ENCODE data around the gene ALLC. TPM values are rescaled to one million over a fixed set of nuclear protein-coding genes. Genes with fewer than 3 reads are reported as not detected.
"Not testable (repeated sequence)": the region's sequence is repeated elsewhere in the genome, so short reads cannot be mapped to it uniquely, and the experiment has no call there.

The ALLC gene
- total RNA-seq (under 1 TPM in 3 of 4 donors, not detected in 1; 0.23 to 0.57 (median 0.25) TPM), polyA plus RNA-seq (0.38 TPM)
- long read RNA-seq, donor 1: 0 reads
- long read RNA-seq, donor 2: 0 reads
- long read RNA-seq, donor 3, partial matches to known transcripts: 0 of 1 reads
- long read RNA-seq, donor 3, other reads (novel, unspliced or antisense): 1 of 1 reads
- long read RNA-seq, donor 4: 0 reads

DNA sequence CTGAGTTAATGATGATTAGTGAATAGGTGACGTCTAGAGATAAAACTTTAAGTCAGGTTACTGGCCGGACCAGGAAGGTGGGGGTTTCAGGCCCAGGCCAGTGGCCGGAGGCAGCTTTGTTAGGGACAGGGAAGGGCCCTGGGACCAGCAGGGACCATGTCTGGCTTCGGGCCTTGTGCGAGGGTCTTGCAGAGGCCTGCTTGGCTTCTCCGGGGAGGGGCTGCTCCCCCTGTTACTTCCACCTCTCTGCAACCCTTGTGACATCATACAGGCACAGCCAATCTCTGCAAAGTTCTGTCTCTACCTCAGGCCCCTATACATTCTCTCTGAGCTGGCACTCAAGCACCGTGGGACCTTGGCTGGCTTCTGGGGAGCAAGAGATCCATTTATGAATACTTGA is at the start of gene ALLC:
Gene ALLC (plus strand): TSS at position 320 of the 400 bp plus-strand sequence. CDS start 12,958 bp downstream, outside the sequence.
- Histone ChIP-seq H3K4me1 (ENCODE audit: control insufficient read depth, insufficient read depth, low read length) (no peaks in the 10 kb centered on the region), H3K27ac (ENCODE audit: low read length) (no peak within 1 kb of the TSS), H3K27me3 (ENCODE audit: control insufficient read depth, insufficient read depth) (no peaks in the 10 kb centered on the region), H3K9me3 (ENCODE audit: control insufficient read depth, low read length) (no peaks in the 10 kb centered on the region), H3K4me3 (ENCODE audit: low read length) (no peak within 1 kb of the TSS)
- peak in 1 of 3 donors; percentile 32 for DNase-seq
- WGBS: 81% methylated on average over 7 of the region's 7 CpGs
- peak in 1 of 2 donors; percentile 3 for ATAC-seq
- intact Hi-C loops (cut with DNase I): loop anchor here in 1 of 4 donors (10.0 kb wide), 1 partner anchor 233 kb away; no protein-coding TSS in a partner anchor

DNA sequence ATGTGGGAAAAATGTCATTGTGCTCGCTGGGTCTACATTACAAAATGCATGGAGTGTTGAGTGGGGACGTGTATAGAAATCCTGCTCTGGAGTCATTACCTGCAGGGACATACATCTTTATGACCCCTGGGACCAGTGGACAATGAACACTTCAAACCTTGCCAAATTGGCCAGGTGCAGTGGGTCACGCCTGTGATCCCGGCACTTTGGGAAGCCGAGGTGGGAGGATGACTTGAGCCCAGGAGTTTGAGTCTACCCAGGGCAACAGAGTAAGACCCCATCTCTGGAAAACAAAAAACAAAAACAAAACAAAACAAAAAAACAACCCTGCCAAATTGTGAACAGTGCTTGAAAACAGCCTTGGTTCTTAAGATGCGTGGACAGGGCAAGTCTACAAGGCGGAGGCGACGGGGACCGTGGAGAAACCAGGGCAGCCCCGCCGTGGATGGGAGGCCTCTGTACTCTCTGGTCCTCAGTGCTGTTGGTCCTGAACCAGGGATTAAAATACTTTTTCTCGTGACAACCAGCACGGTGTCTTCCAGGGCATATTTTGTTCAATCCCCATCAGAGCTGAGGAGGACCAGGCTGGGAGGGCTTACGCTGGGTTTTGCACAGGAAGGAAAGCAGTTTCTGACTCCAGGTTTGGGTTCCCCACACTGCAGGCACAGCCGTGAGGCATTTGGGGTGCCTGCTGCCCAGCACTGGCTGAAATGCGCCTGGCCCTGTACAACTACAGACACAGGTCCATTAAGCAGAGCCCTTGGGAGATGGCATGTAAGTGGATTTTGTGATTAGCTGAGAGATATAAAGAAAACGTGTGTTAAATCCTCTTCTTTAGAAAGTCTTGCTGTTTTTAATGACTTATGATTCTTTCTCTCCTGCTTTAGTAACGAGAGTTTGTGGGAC is 49.4 kb upstream of the ALLC start:
- no peaks in the 10 kb centered on the region for H3K27me3 ChIP-seq (ENCODE audit: control insufficient read depth, insufficient read depth)
- intact Hi-C loops (cut with DNase I): no loop called here

GRCh38 chr2:3609279-3609673 is 48.7 kb upstream of the ALLC start:
- intact Hi-C loops (cut with DNase I); H3K27me3 ChIP-seq (ENCODE audit: control insufficient read depth, insufficient read depth); ATAC-seq; H3K9me3 ChIP-seq (ENCODE audit: control insufficient read depth, low read length); H3K4me1 ChIP-seq (ENCODE audit: control insufficient read depth, insufficient read depth, low read length); DNase-seq; H3K4me3 ChIP-seq (ENCODE audit: low read length); H3K27ac ChIP-seq (ENCODE audit: low read length): not testable (repeated sequence)
- 91% methylated on average over 4 of the region's 4 CpGs for WGBS

More for the DNA sequence above, 49.4 kb upstream of the ALLC start:
- no peak overlapping the region for H3K27ac ChIP-seq (ENCODE audit: low read length)
- WGBS: 83% methylated on average over 19 of the region's 19 CpGs
- no peak for ATAC-seq
- H3K9me3 ChIP-seq (ENCODE audit: control insufficient read depth, low read length): no peaks in the 10 kb centered on the region
- DNase-seq: peak in 1 of 3 donors; percentile 33
- H3K4me3 ChIP-seq (ENCODE audit: low read length): no peak overlapping the region
- H3K4me1 ChIP-seq (ENCODE audit: control insufficient read depth, insufficient read depth, low read length): no peaks in the 10 kb centered on the region

- intact Hi-C loops (cut with DNase I): no loop called here
- H3K27ac ChIP-seq (ENCODE audit: low read length): no peak overlapping the region
- no peak for DNase-seq
- H3K4me1 ChIP-seq (ENCODE audit: control insufficient read depth, insufficient read depth, low read length): no peaks in the 10 kb centered on the region
- H3K27me3 ChIP-seq (ENCODE audit: control insufficient read depth, insufficient read depth): no peaks in the 10 kb centered on the region
- no peaks in the 10 kb centered on the region for H3K9me3 ChIP-seq (ENCODE audit: control insufficient read depth, low read length)
- WGBS: 92% methylated on average over 9 of the region's 9 CpGs
- no peak overlapping the region for H3K4me3 ChIP-seq (ENCODE audit: low read length)
- ATAC-seq: no peak
Measured at GRCh38 chr2:3610415-3610814, 47.6 kb upstream of the ALLC start.

- H3K4me3 ChIP-seq (ENCODE audit: low read length): no peak overlapping the region
- intact Hi-C loops (cut with DNase I): no loop called here
- ATAC-seq (peak in 1 of 2 donors; percentile 67), DNase-seq (peak in 2 of 3 donors; percentile 38 to 48)
- H3K9me3 ChIP-seq (ENCODE audit: control insufficient read depth, low read length): no peaks in the 10 kb centered on the region
- H3K27ac ChIP-seq (ENCODE audit: low read length): no peak overlapping the region
- WGBS: 62% methylated on average over 23 of the region's 23 CpGs
- no peaks in the 10 kb centered on the region for H3K27me3 ChIP-seq (ENCODE audit: control insufficient read depth, insufficient read depth)
- no peaks in the 10 kb centered on the region for H3K4me1 ChIP-seq (ENCODE audit: control insufficient read depth, insufficient read depth, low read length)
Measured at GRCh38 chr2:3610881-3611505, 47.0 kb upstream of the ALLC start.

- ATAC-seq: peak in 1 of 2 donors; percentile 9
- no peak for DNase-seq
- 78% methylated on average over 11 of the region's 11 CpGs for WGBS
- intact Hi-C loops (cut with DNase I): no loop called here
- Histone ChIP-seq H3K9me3 (ENCODE audit: control insufficient read depth, low read length) (no peaks in the 10 kb centered on the region), H3K4me3 (ENCODE audit: low read length) (no peak overlapping the region), H3K27ac (ENCODE audit: low read length) (no peak overlapping the region), H3K27me3 (ENCODE audit: control insufficient read depth, insufficient read depth) (no peaks in the 10 kb centered on the region), H3K4me1 (ENCODE audit: control insufficient read depth, insufficient read depth, low read length) (no peaks in the 10 kb centered on the region)
Measured at GRCh38 chr2:3611589-3611988, 46.4 kb upstream of the ALLC start.

DNA sequence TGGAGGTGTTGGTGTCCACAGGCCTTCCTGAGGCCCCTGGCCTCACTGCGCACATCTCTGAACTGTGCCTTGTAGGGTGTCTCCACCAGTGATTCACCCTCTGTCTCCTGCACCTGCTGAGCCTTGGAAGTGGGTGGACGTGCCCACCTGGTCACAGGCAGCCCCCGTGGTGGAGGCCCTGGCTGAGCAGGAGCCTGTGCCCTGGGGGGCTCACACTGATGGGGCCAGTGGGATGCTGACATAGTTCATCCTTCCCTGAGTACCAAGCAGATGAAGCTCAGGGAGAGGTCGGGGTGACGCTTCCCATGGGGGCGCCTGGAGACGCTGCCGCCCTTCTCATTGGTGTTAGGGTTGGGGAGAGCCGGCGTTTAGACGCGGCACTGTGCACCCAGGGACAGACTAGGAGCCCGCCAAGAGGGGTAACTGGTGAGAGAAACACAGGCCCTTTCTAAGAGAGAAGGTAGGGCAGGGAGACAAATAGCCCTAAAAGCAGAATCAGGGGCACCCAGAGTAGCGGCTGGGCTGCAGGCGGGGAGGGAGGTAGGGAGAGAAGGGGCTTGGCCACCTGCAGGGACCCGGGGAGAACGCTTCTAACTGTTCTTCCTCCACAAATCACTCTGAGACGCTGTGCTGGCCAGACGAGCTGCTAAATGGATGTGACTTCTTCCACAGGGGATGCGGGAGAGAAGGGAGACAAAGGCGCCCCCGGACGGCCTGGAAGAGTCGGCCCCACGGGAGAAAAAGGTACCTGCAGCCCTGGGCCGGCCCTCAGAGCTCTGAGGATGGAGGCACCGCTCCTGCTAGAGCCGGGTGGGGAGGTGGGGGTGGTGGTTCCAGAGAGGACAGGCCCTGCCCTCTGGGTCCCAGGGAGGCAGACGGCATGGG is 45.1 kb upstream of the ALLC start:
- Histone ChIP-seq H3K27ac (ENCODE audit: low read length) (no peak overlapping the region), H3K4me1 (ENCODE audit: control insufficient read depth, insufficient read depth, low read length) (no peaks in the 10 kb centered on the region), H3K4me3 (ENCODE audit: low read length) (no peak overlapping the region), H3K9me3 (ENCODE audit: control insufficient read depth, low read length) (no peaks in the 10 kb centered on the region), H3K27me3 (ENCODE audit: control insufficient read depth, insufficient read depth) (no peaks in the 10 kb centered on the region)
- WGBS: 89% methylated on average over 29 of the region's 29 CpGs
- DNase-seq: peak in 2 of 3 donors; percentile 29 to 32
- intact Hi-C loops (cut with DNase I): no loop called here
- peak in 1 of 2 donors; percentile 38 for ATAC-seq

- no peaks in the 10 kb centered on the region for H3K9me3 ChIP-seq (ENCODE audit: control insufficient read depth, low read length)
- H3K27me3 ChIP-seq (ENCODE audit: control insufficient read depth, insufficient read depth): no peaks in the 10 kb centered on the region
- no peak overlapping the region for H3K4me3 ChIP-seq (ENCODE audit: low read length)
- 94% methylated on average over 12 of the region's 12 CpGs for WGBS
- DNase-seq (no peak), ATAC-seq (no peak)
- intact Hi-C loops (cut with DNase I): no loop called here
- H3K27ac ChIP-seq (ENCODE audit: low read length): no peak overlapping the region
- H3K4me1 ChIP-seq (ENCODE audit: control insufficient read depth, insufficient read depth, low read length): no peaks in the 10 kb centered on the region
Measured at GRCh38 chr2:3613524-3613905, 44.5 kb upstream of the ALLC start.

DNA sequence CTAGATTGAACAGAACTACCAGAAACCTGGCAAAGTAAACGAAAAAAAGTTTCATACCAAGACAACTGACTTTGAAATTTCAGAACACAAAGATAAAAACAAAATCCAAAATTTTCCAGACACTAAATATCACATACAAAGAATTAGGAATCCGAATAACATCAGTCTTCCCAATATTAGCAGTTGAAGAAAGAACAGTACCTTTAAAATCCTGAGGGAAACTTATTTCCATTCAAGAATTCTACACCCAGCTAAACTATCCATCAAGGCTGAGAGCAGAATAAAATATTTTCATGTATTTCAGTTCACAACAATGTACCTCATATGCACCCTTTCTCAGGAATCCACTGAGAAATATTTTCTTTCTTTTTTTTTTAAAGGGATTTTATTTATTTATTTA is 43.3 kb upstream of the ALLC start:
- H3K4me3 ChIP-seq (ENCODE audit: low read length); intact Hi-C loops (cut with DNase I); DNase-seq; H3K27ac ChIP-seq (ENCODE audit: low read length); ATAC-seq; H3K27me3 ChIP-seq (ENCODE audit: control insufficient read depth, insufficient read depth); H3K4me1 ChIP-seq (ENCODE audit: control insufficient read depth, insufficient read depth, low read length); H3K9me3 ChIP-seq (ENCODE audit: control insufficient read depth, low read length): not testable (repeated sequence)
- 88% methylated on average over 2 of the region's 2 CpGs for WGBS

GRCh38 chr2:3615541-3616200 is 42.3 kb upstream of the ALLC start:
- H3K4me3 ChIP-seq (ENCODE audit: low read length); H3K4me1 ChIP-seq (ENCODE audit: control insufficient read depth, insufficient read depth, low read length); intact Hi-C loops (cut with DNase I); H3K27me3 ChIP-seq (ENCODE audit: control insufficient read depth, insufficient read depth); H3K27ac ChIP-seq (ENCODE audit: low read length); ATAC-seq; H3K9me3 ChIP-seq (ENCODE audit: control insufficient read depth, low read length): not testable (repeated sequence)
- 96% methylated on average over 46 of the region's 46 CpGs for WGBS
- DNase-seq: peak in 1 of 3 donors; percentile 30

Data from right cardiac atrium (tissue), 5 donors.